HEK293T (cell line): ENCODE data around the gene KIF13A.

Source experiments
- ARNT ChIP-seq: fragments of 450-650 bp; IDR thresholded peaks from 2 replicates; pipeline ENCODE4 v1.6.1; 2017; ENCODE audit warnings: mild to moderate bottlenecking
- CTBP1 ChIP-seq: fragments of 450-650 bp; IDR thresholded peaks from 2 replicates; pipeline ENCODE4 v1.6.1; 2016; ENCODE audit warnings: borderline replicate concordance
- ELF4 ChIP-seq: fragments of 450-650 bp; IDR thresholded peaks from 2 replicates; pipeline ENCODE4 v1.6.1; 2017; ENCODE audit warnings: antibody characterized with exemption
- FOXK2 ChIP-seq: fragments of 450-650 bp; IDR thresholded peaks from 2 replicates; pipeline ENCODE4 v1.6.1; 2016; ENCODE audit warnings: mild to moderate bottlenecking
- FOXM1 ChIP-seq: fragments of 450-650 bp; IDR thresholded peaks from 2 replicates; pipeline ENCODE4 v1.6.1; 2017; ENCODE audit warnings: mild to moderate bottlenecking, borderline replicate concordance
- NFRKB ChIP-seq: fragments of 450-650 bp; IDR thresholded peaks from 2 replicates; pipeline ENCODE4 v1.6.1; 2016; ENCODE audit warnings: mild to moderate bottlenecking, moderate library complexity
- SP1 ChIP-seq: fragments of 450-650 bp; IDR thresholded peaks from 2 replicates; pipeline ENCODE4 v1.6.1; 2017
- SUZ12 ChIP-seq: fragments of 450-650 bp; IDR thresholded peaks from 2 replicates; pipeline ENCODE4 v1.6.1; 2016; ENCODE audit warnings: mild to moderate bottlenecking
- TARDBP ChIP-seq: fragments of 450-650 bp; IDR thresholded peaks from 2 replicates; pipeline ENCODE4 v1.6.1; 2016
- ZNF384 ChIP-seq: fragments of 450-650 bp; IDR thresholded peaks from 2 replicates; pipeline ENCODE4 v1.6.1; 2016
- TF ChIP-seq, protein P1 (sequence below): fragments of 450-650 bp; IDR thresholded peaks from 2 replicates; pipeline ENCODE4 v1.6.1; 2016

DNA sequence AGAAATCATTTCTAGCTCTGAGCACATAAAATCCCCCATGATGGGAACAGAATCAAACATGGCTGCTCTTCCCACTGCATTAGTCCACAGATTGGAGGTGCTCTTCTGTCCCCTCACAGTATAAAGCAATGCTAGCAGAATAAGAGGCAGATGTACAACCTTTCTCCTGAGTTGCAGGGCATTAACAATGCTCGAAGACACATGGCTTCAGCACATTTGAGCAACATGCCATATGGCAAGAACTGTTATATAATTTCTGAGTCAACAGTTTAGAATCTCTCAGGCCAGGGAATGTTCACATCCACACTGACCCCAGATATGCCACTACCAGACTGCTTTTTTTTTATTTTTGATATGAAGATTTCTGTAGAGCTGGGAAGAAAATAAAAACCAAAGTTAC lies 119.6 kb downstream of the KIF13A start:
- TF ChIP-seq NFRKB (no peak), TARDBP (no peak), FOXM1 (no peak), FOXK2 (no peak), ZNF384 (no peak), ELF4 (no peak), CTBP1 (no peak), SUZ12 (no peak), SP1 (no peak), ARNT (no peak)
- TF ChIP-seq, protein P1, sequence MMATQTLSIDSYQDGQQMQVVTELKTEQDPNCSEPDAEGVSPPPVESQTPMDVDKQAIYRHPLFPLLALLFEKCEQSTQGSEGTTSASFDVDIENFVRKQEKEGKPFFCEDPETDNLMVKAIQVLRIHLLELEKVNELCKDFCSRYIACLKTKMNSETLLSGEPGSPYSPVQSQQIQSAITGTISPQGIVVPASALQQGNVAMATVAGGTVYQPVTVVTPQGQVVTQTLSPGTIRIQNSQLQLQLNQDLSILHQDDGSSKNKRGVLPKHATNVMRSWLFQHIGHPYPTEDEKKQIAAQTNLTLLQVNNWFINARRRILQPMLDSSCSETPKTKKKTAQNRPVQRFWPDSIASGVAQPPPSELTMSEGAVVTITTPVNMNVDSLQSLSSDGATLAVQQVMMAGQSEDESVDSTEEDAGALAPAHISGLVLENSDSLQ: no peak
